Vagina (tissue), 2 donors: ENCODE measurements around the gene ABCA5. TPM values are rescaled to one million over a fixed set of nuclear protein-coding genes. Genes with fewer than 3 reads are reported as not detected.

Experiments
- DNase-seq, 2 donors: peaks; one replicate each; pipeline ENCODE4 v3.0.0-alpha.2; 2017; ENCODE audit errors: extremely low spot score in 2 of 2
- H3K27ac ChIP-seq: fragments of 200-600 bp; sonication (generic); one replicate; pipeline ENCODE4 v1.5.1; 2019
- H3K27me3 ChIP-seq: fragments of 200-600 bp; sonication (generic); one replicate; pipeline ENCODE4 v1.5.1; 2019
- H3K36me3 ChIP-seq, 2 donors: fragments of 200-600 bp; sonication (generic); one replicate each; pipeline ENCODE4 v1.5.1; 2017 to 2019
- H3K4me1 ChIP-seq: fragments of 200-600 bp; sonication (generic); one replicate; pipeline ENCODE4 v1.5.1; 2019
- H3K4me3 ChIP-seq, 2 donors: fragments of 200-600 bp; sonication (generic); 1 replicate in 1 of 2; 2 replicates in 1 of 2; pipeline ENCODE4 v1.5.1; 2016 to 2019
- H3K9me3 ChIP-seq: fragments of 200-600 bp; sonication (generic); one replicate; pipeline ENCODE4 v1.5.1; 2019
- CTCF ChIP-seq, 3 experiments: fragments of 450-650 bp in 2 of 3; fragments of 200-600 bp in 1 of 3; sonication (generic) in 1 of 3; IDR thresholded peaks; one replicate each; pipeline ENCODE4 v1.5.1; 2017 to 2019; ENCODE audit warnings: antibody characterized with exemption in 3 of 3, mild to moderate bottlenecking in 2 of 3, moderate library complexity in 2 of 3
- POLR2A ChIP-seq, 2 donors: fragments of 450-650 bp; IDR thresholded peaks; one replicate each; pipeline ENCODE4 v1.6.1; 2017; ENCODE audit warnings: antibody characterized with exemption in 2 of 2, mild to moderate bottlenecking in 2 of 2, moderate library complexity in 2 of 2
- POLR2AphosphoS5 ChIP-seq, 2 donors: sonication (generic); formaldehyde crosslinking; IDR thresholded peaks; one replicate each; pipeline ENCODE4 v1.9.0; 2017; ENCODE audit warnings: antibody characterized with exemption in 2 of 2, mild to moderate bottlenecking in 2 of 2, low read depth in 1 of 2; ENCODE audit not compliant: insufficient read depth in 1 of 2
- intact Hi-C: fragments of 100-400 bp; cut with DNase I; formaldehyde crosslinking; loops from one replicate; pipeline ENCODE4 v1.15.1; 2023
- total RNA-seq: library from RNA; depleted of rRNA; stranded (reverse); fragments of >200 nt; gene quantifications from one replicate; pipeline ENCODE4 v1.2.3, GENCODE V29; 2016

Gene ABCA5
- total RNA-seq, 1 donor from 2014 or later: 50.6 TPM

GRCh38 chr17:69336996-69337395 is 10.1 kb upstream of the ABCA5 start:
- Histone ChIP-seq H3K27ac (no peak overlapping the region), H3K4me1 (no peaks in the 10 kb centered on the region), H3K9me3 (no peaks in the 10 kb centered on the region), H3K27me3 (no peaks in the 10 kb centered on the region), H3K36me3 (no peaks in the 10 kb centered on the region), H3K4me3 (no peak overlapping the region)
- intact Hi-C loops: loop anchor here (10.0 kb wide), 1 partner anchor 188 kb away; no protein-coding TSS in a partner anchor
- DNase-seq: no peak
- TF ChIP-seq CTCF (IDR thresholded peaks at IDR 0.05) (no peak), POLR2AphosphoS5 (IDR thresholded peaks at IDR 0.05; ENCODE audit: insufficient read depth in 1 of 2, low read depth in 1 of 2) (no peak), POLR2A (IDR thresholded peaks at IDR 0.05) (no peak)

- intact Hi-C loops: loop anchor here (10.0 kb wide), 1 partner anchor 188 kb away; no protein-coding TSS in a partner anchor
- Histone ChIP-seq H3K27ac (no peak overlapping the region), H3K9me3 (no peaks in the 10 kb centered on the region), H3K36me3 (no peaks in the 10 kb centered on the region), H3K4me1 (no peaks in the 10 kb centered on the region), H3K4me3 (no peak overlapping the region), H3K27me3 (no peaks in the 10 kb centered on the region)
- no peak for TF ChIP-seq POLR2A (IDR thresholded peaks at IDR 0.05)
- DNase-seq: no peak
Measured at GRCh38 chr17:69336580-69336979, 9.6 kb upstream of the ABCA5 start.

GRCh38 chr17:69335058-69335457 is 8.1 kb upstream of the ABCA5 start:
- H3K36me3 ChIP-seq: no peaks in the 10 kb centered on the region
- intact Hi-C loops: loop anchor here (10.0 kb wide), 1 partner anchor 190 kb away; no protein-coding TSS in a partner anchor
- H3K27me3 ChIP-seq: no peaks in the 10 kb centered on the region
- H3K9me3 ChIP-seq: no peaks in the 10 kb centered on the region
- H3K4me1 ChIP-seq: no peaks in the 10 kb centered on the region
- no peak for DNase-seq
- no peak overlapping the region for H3K27ac ChIP-seq
- no peak overlapping the region for H3K4me3 ChIP-seq
- TF ChIP-seq CTCF (IDR thresholded peaks at IDR 0.05): peak in 1 of 3 experiments; percentile 23
- TF ChIP-seq POLR2A (IDR thresholded peaks at IDR 0.05): no peak

- Histone ChIP-seq H3K4me1 (no peaks in the 10 kb centered on the region), H3K4me3 (no peak overlapping the region), H3K36me3 (no peaks in the 10 kb centered on the region), H3K9me3 (no peaks in the 10 kb centered on the region), H3K27me3 (no peaks in the 10 kb centered on the region), H3K27ac (no peak overlapping the region)
- DNase-seq: no peak
- intact Hi-C loops: loop anchor here (10.0 kb wide), 1 partner anchor 191 kb away; no protein-coding TSS in a partner anchor
- no peak for TF ChIP-seq CTCF (IDR thresholded peaks at IDR 0.05)
- no peak for TF ChIP-seq POLR2A (IDR thresholded peaks at IDR 0.05)
- TF ChIP-seq POLR2AphosphoS5 (IDR thresholded peaks at IDR 0.05; ENCODE audit: insufficient read depth in 1 of 2, low read depth in 1 of 2): no peak
Measured at GRCh38 chr17:69333561-69333960, 6.6 kb upstream of the ABCA5 start.

GRCh38 chr17:69331756-69332155 is 4.8 kb upstream of the ABCA5 start:
- no peak for DNase-seq
- no peaks in the 10 kb centered on the region for H3K4me1 ChIP-seq
- no peak for TF ChIP-seq CTCF (IDR thresholded peaks at IDR 0.05)
- no peak for TF ChIP-seq POLR2A (IDR thresholded peaks at IDR 0.05)
- no peak for TF ChIP-seq POLR2AphosphoS5 (IDR thresholded peaks at IDR 0.05; ENCODE audit: insufficient read depth in 1 of 2, low read depth in 1 of 2)
- intact Hi-C loops: loop anchor here (10.0 kb wide), 1 partner anchor 193 kb away; no protein-coding TSS in a partner anchor
- H3K27me3 ChIP-seq: no peaks in the 10 kb centered on the region
- H3K36me3 ChIP-seq: no peaks in the 10 kb centered on the region
- no peak overlapping the region for H3K4me3 ChIP-seq
- H3K9me3 ChIP-seq: no peaks in the 10 kb centered on the region
- no peak overlapping the region for H3K27ac ChIP-seq
